Vagina (tissue), 2 donors: ENCODE measurements around the gene CHIT1. TPM values are rescaled to one million over a fixed set of nuclear protein-coding genes. Genes with fewer than 3 reads are reported as not detected.
A peak's percentile ranks its signal among the peaks of the same experiment; 100 is the strongest.

Experiments used
- DNase-seq, 2 donors: peaks; one replicate each; pipeline ENCODE4 v3.0.0-alpha.2; 2017; ENCODE audit errors: extremely low spot score in 2 of 2
- H3K27ac ChIP-seq: fragments of 200-600 bp; sonication (generic); one replicate; pipeline ENCODE4 v1.5.1; 2019
- H3K27me3 ChIP-seq: fragments of 200-600 bp; sonication (generic); one replicate; pipeline ENCODE4 v1.5.1; 2019
- H3K36me3 ChIP-seq, 2 donors: fragments of 200-600 bp; sonication (generic); one replicate each; pipeline ENCODE4 v1.5.1; 2017 to 2019
- H3K4me1 ChIP-seq: fragments of 200-600 bp; sonication (generic); one replicate; pipeline ENCODE4 v1.5.1; 2019
- H3K4me3 ChIP-seq, 2 donors: fragments of 200-600 bp; sonication (generic); 1 replicate in 1 of 2; 2 replicates in 1 of 2; pipeline ENCODE4 v1.5.1; 2016 to 2019
- H3K9me3 ChIP-seq: fragments of 200-600 bp; sonication (generic); one replicate; pipeline ENCODE4 v1.5.1; 2019
- CTCF ChIP-seq, 3 experiments: fragments of 450-650 bp in 2 of 3; fragments of 200-600 bp in 1 of 3; sonication (generic) in 1 of 3; IDR thresholded peaks; one replicate each; pipeline ENCODE4 v1.5.1; 2017 to 2019; ENCODE audit warnings: antibody characterized with exemption in 3 of 3, mild to moderate bottlenecking in 2 of 3, moderate library complexity in 2 of 3
- POLR2A ChIP-seq, 2 donors: fragments of 450-650 bp; IDR thresholded peaks; one replicate each; pipeline ENCODE4 v1.6.1; 2017; ENCODE audit warnings: antibody characterized with exemption in 2 of 2, mild to moderate bottlenecking in 2 of 2, moderate library complexity in 2 of 2
- POLR2AphosphoS5 ChIP-seq, 2 donors: sonication (generic); formaldehyde crosslinking; IDR thresholded peaks; one replicate each; pipeline ENCODE4 v1.9.0; 2017; ENCODE audit warnings: antibody characterized with exemption in 2 of 2, mild to moderate bottlenecking in 2 of 2, low read depth in 1 of 2; ENCODE audit not compliant: insufficient read depth in 1 of 2
- intact Hi-C: fragments of 100-400 bp; cut with DNase I; formaldehyde crosslinking; loops from one replicate; pipeline ENCODE4 v1.15.1; 2023
- total RNA-seq: library from RNA; depleted of rRNA; stranded (reverse); fragments of >200 nt; gene quantifications from one replicate; pipeline ENCODE4 v1.2.3, GENCODE V29; 2016

CHIT1 gene
- total RNA-seq, 1 donor from 2014 or later = not detected

DNA sequence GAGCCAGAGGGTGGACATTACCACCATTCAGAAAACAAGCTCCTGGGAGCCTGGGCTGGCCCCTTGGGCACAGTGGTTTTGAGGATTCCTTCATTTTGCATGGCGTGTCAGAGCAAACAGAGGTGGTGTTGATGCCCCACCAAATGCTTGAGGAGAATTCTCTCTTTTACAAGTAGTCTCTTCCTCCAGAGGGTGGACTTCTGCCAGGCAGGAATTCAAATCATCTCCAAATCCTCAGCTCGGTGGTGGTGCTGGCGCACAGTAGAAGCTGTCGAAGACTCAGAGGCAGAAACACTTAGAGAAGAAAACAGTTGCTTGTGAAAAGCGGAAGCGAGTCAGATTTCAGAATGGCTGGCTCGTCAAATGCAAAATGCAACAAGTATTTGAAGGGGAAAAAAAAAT lies 39.5 kb downstream of the CHIT1 start:
- Histone ChIP-seq H3K36me3 (no peaks in the 10 kb centered on the region), H3K9me3 (no peaks in the 10 kb centered on the region), H3K27ac (no peak overlapping the region), H3K4me1 (peaks cover 30% of the 10 kb centered on the region), H3K27me3 (no peaks in the 10 kb centered on the region), H3K4me3 (no peak overlapping the region)
- intact Hi-C loops = loop anchor here (5.0 kb wide), 1 partner anchor 152 kb away; no protein-coding TSS in a partner anchor
- DNase-seq = no peak
- no peak for TF ChIP-seq POLR2A (IDR thresholded peaks at IDR 0.05)

DNA sequence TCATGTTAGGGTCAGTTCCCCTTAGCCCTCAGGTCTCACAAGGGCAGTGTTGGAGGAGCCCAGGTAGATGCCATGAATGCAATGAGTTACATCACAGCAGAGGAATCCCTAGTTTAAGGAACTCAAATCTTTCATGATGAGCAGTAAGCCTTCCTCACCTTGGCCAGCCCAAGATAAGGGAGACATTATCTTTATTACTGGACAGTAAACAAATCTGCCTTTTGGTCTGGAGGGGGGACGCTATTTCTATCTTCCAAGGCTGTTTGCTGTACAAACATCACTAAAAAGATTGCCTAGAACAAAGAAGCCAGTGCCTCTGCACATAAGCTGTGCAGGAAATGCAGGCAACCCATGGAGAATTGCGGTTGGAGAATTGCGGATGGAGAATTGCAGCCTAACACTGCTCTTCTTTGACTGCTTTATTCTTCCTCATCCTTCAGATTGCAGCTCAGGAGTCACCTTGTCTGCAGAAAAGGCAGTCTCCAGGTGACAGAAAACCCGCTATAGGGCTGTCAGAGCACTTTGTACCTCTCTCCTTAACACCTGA lies 40.7 kb downstream of the CHIT1 start:
- Histone ChIP-seq H3K4me1 (peaks cover 30% of the 10 kb centered on the region), H3K27ac (no peak overlapping the region), H3K4me3 (no peak overlapping the region), H3K9me3 (no peaks in the 10 kb centered on the region), H3K36me3 (no peaks in the 10 kb centered on the region), H3K27me3 (no peaks in the 10 kb centered on the region)
- no peak for DNase-seq
- TF ChIP-seq POLR2AphosphoS5 (IDR thresholded peaks at IDR 0.05; ENCODE audit: insufficient read depth in 1 of 2, low read depth in 1 of 2) (no peak), POLR2A (IDR thresholded peaks at IDR 0.05) (no peak)
- intact Hi-C loops = loop anchor here (5.0 kb wide), 1 partner anchor 154 kb away; no protein-coding TSS in a partner anchor

DNA sequence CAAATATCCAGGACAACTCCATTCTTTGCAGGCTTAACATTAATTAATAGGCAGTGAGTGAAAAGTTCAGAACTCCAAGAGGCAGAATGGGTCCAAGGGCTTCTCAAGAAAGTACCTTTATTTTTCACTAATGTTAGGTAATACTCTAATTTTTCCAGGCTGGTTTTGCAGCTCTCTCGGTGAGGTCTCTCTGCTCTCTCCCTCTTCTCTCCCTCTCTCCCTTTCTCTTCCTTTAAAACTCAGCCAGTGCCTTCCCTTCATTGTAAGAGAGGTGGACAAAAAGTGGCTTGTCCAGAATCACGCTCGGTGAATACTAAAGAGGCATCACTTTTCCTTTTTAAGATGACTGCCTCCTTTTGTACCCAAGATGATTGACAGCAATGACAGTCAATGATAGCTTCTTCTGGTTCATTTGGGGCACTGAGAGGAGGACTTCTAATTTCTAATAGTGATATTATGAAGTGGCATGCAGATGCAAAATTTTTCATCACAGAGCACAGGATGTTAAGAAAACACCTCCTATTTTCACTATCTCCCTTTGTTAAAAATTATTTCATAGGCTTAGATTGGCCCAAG lies 41.7 kb downstream of the CHIT1 start:
- TF ChIP-seq CTCF (IDR thresholded peaks at IDR 0.05) = no peak
- TF ChIP-seq POLR2A (IDR thresholded peaks at IDR 0.05) = no peak
- no peak for TF ChIP-seq POLR2AphosphoS5 (IDR thresholded peaks at IDR 0.05; ENCODE audit: insufficient read depth in 1 of 2, low read depth in 1 of 2)
- Histone ChIP-seq H3K9me3 (no peaks in the 10 kb centered on the region), H3K27me3 (no peaks in the 10 kb centered on the region), H3K4me1 (peaks cover 30% of the 10 kb centered on the region), H3K27ac (peak overlapping the region; percentile 70), H3K4me3 (no peak overlapping the region), H3K36me3 (no peaks in the 10 kb centered on the region)
- intact Hi-C loops = loop anchor here (5.0 kb wide), 1 partner anchor 155 kb away; no protein-coding TSS in a partner anchor
- DNase-seq = no peak

DNA sequence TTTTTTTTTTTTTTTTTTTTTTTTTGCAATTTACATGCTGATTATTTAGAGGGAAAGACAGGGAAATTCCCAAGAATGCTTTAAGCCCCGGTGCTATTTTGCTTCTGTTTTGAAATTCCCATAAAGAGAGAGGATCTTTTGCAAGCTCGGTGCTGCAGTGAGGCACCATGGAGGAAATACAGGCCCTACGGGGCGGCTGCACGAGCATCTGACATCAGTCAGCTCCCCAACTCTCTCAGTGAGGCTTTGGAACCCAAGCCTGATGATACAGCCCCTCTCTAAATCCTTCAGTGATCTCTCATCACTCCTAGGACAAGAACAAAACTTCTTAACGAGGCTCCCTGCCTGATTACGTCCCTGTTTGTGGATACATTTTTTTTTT lies 42.2 kb downstream of the CHIT1 start:
- H3K36me3 ChIP-seq = no peaks in the 10 kb centered on the region
- TF ChIP-seq POLR2AphosphoS5 (IDR thresholded peaks at IDR 0.05; ENCODE audit: insufficient read depth in 1 of 2, low read depth in 1 of 2) (no peak), CTCF (IDR thresholded peaks at IDR 0.05) (no peak), POLR2A (IDR thresholded peaks at IDR 0.05) (no peak)
- H3K4me1 ChIP-seq = peaks cover 30% of the 10 kb centered on the region
- no peaks in the 10 kb centered on the region for H3K27me3 ChIP-seq
- H3K9me3 ChIP-seq = no peaks in the 10 kb centered on the region
- peak overlapping the region; percentile 70 for H3K27ac ChIP-seq
- intact Hi-C loops = loop anchor here (5.0 kb wide), 1 partner anchor 155 kb away; no protein-coding TSS in a partner anchor
- no peak for DNase-seq
- no peak overlapping the region for H3K4me3 ChIP-seq

- intact Hi-C loops = loop anchor here (5.0 kb wide), 1 partner anchor 156 kb away; no protein-coding TSS in a partner anchor
- H3K4me1 ChIP-seq = peaks cover 30% of the 10 kb centered on the region
- H3K4me3 ChIP-seq = no peak within 1 kb of the TSS
- no peak for DNase-seq
- TF ChIP-seq CTCF (IDR thresholded peaks at IDR 0.05) (no peak), POLR2AphosphoS5 (IDR thresholded peaks at IDR 0.05; ENCODE audit: insufficient read depth in 1 of 2, low read depth in 1 of 2) (peak in 1 of 2 donors; percentile 34)
- no peaks in the 10 kb centered on the region for H3K36me3 ChIP-seq
- peak within 1 kb of the TSS; percentile 70 for H3K27ac ChIP-seq
- no peaks in the 10 kb centered on the region for H3K27me3 ChIP-seq
- H3K9me3 ChIP-seq = no peaks in the 10 kb centered on the region
Observed at GRCh38 chr1:203186446-203187303, 42.8 kb downstream of the CHIT1 start, which contains the start of gene CHI3L1. CHI3L1 (minus strand) TSS chr1:203186704; CDS start chr1:203186623, 81 bp downstream.
